Colon (tissue), 2 donors: ENCODE data around the gene KCNC3.

ENCODE experiments used
- FAIRE-seq: peaks from 2 replicates; lab custom pipeline; 2012; peaks lifted over from hg19 to GRCh38; lab: Jason Lieb, UNC
- donor health status: control.
- donor health status: control.

KCNC3 gene

DNA sequence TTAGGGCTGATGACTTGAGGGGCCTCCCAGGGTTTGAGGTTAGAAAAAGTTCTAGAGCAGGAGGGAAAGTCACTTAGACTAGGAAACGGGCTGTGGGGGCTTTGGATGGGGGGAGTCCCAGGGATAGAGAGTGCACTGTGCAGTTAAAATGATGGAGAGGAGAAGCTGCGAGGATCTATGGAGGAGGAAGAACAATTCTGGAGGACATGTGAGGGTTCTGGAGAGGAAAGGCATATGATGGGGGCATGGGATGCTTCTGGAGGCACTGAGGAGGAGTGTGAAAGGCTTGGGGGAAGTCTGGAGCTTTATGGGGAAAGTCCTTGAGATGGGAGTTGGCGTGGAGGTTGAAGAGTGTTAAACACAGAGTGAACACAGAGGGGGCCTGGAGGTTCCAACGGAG lies 2.2 kb downstream of the KCNC3 start:
- FAIRE-seq = no peak

DNA sequence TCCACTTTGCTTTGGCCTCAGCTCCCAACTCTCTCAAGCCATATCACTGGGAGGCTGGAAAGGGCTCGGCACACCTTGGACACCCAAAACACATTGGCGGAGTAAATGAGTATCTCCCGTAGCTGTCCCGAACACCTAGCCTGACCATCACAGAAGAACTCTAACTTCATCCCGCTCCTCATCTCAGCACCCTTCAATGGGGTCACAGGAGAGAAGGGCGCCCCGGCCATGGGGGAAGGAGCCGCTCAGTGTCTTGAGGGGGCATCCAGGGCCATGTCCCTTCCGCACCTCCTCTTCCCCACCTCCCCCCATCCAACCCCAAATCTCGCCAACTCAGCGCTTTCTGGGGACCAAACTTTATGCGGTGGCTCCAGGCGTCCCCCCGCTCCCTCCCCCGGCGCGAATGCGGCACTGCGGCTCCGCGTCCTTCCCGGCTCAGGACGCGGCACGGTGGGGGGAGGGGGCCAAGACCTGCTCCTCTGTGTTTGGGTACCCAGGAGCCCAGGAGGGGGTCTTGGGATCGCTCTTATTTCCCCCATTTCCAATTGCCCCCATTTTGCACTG lies 3.0 kb downstream of the KCNC3 start:
- no peak for FAIRE-seq

DNA sequence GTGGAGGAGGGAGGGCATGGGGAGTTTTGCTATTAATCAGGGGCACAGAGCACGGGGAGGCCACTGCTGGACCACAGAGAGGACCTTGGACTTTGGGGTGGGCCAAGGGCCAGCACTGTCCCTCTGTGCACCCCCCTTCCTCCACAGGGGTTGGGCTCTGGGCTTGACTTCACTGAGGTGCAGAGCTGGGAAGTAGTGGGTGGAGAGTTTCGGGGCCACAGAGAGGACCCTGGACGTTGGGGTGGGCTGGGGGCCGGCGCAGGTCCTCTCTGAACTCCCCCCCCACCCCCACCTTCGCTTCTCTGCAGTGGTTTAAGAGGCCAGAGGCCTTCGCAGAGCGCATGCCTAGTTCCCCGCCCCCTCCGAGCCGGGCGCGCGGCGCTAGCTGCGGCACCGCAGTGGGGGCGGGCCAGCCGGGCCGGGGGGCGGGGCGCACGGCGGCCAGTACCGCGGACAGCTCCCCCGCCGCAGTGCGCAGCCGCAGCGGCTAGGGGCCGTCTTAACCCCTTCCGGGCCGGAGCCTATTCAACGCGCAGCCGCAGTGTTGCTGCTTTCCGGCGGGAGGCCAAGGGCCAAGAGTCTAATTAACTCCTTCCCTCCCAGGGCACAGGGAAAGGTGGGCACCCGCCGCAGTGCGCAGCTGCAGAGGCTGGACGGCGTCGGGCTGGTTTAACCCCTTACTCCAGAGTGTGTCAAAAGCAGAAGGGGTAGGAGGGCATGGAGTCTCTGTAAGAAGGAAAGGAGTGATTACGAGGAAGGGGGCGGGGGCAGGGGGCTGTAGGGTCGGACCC lies 3.7 kb downstream of the KCNC3 start:
- FAIRE-seq = no peak

DNA sequence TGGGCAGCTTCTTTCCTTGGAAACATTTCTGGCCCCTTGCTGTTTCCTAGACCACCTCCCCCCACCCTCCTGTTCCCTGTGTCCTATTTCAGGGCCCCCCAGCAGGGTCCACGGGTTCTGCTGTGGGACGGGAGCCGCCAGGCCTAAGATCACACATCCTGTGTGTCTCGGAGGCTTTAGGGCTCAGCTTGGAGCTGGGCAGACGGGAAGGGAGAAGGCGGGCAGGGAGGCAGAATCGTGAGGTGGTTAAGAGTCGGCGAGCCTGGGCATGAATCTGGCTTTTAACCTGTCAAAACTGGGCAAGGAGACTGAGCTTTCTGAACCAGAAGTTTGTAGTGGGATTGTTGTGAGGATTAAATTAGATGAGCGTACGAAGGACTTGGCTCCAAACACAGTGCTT lies 4.8 kb downstream of the KCNC3 start:
- FAIRE-seq = no peak

DNA sequence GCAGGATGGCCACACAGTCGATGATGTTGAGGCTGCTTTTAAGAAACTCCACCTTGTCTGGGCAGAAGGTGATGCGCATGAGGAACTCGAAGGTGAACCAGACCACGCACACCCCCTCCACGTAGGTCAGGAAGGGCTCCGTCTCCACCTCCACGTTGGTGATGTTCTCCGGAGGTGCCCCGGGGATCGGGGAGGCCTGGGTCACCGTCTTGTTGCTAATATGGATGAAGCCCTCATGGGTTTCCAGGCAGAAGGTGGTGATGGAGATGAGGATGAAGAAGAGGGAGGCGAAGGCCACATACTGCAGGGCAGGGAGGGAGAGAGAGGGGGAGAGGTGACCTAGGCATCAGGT lies 5.4 kb downstream of the KCNC3 start:
- FAIRE-seq = no peak

DNA sequence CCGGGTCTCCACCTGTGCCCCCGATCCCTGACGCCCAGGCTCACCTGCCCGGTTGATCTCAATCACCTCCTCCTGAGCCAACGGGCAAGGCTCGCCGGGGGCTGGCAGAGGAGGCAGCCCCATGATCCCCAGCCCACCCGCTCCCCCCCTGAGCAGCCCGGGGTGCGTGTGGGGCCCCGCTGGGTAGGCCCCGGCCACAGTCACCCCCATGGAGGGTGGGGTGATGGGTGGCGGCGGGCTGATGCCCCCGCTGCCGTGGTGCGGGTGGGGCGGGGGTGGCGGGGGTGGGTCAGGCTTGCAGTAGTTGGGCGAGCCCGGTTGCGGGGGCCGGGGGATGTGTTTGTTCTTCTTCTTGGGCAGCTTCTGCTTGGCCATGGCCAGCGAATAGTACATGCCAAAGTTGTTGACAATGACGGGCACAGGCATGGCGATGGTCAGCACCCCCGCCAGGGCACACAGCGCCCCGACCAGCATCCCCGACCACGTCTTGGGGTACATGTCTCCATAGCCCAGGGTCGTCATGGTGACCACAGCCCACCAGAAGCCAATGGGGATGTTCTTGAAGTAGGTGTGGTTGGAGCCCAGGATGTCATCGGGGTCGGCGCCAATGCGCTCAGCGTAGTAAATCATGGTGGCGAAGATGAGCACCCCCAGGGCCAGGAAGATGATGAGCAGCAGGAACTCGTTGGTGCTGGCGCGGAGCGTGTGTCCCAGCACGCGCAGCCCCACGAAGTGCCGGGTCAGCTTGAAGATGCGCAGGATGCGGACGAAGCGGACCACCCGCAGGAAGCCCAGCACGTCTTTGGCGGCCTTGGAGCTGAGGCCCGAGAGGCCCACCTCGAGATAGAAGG lies 6.0 kb downstream of the KCNC3 start:
- no peak for FAIRE-seq

DNA sequence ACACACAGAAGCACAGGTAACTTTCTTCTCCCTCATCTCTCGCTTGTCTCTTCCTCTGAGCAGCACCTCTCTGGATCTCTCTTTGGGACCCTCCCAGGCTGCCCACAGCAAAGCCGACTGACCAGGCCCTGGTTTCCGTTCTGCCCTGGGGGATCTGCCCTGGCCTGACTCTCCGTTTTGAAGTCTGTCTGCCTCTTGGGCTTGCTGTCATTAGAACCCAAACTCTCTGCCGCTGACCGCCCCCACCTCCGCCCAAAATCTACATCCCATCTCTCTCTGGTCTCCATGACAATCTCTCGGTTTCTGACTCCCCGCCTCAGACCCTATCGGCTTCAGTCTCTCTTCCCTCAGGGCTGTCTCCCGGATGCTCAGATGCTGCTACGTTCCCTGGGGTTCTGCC lies 6.9 kb downstream of the KCNC3 start:
- FAIRE-seq = no peak

DNA sequence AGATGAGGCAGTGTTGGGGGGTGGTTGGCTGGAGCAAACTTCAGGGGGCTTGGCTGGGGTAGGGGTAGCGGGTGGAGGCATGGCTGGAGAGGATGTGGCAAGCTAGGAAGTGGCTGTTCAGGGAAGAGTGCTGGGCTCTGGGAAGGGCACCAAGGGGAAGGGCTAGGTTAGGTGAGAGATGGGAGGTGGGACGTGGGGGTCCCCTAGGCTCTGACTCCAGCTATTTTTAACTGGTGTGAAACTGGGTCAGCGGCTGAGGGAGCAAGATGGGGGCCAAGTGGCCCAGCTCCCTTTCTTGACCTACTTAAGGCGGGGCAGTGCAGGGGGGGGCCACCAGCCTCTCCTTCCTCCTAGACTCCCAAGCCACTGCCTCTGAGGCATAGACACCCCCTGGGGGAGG lies 7.3 kb downstream of the KCNC3 start:
- no peak for FAIRE-seq

DNA sequence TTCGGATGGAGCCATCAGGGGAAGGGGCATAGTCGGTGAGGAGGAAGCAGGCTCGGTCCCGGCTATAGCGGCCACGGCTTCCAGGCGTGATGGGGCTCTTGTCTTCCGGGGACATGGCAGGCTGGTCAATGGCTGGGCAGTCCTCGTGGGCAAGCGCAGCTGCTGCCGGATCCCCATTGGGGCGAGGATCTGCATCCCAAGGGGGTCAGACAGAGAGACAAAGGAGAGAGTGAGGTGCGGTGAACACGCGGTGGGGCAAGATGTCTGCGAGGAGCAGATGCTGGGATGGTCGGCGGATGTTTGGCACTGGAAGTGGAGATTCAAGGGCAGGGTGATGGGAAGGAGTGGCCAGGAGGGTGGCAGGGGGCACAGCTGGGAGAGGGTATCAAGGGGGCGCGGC lies 8.6 kb downstream of the KCNC3 start:
- no peak for FAIRE-seq

DNA sequence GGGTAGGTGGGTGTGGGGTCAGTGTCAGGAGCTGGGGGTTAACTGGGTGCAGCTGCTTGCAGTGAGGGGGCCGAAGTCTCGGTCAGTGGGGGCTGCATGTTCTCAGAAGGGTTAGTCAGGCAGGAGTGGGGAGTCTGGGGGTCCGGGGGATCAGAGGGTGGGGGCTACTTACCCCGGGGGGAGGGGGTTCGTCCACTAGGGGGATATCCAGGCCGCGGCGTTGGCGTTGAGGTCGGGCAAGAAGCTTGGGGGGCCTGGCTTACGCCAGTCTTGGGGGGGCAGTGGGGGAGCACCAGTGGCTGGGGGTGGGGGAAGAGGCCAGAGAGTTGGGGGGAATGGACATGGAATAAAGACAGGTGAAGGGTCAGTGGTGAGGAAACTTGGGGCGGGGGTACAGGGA lies 9.1 kb downstream of the KCNC3 start:
- no peak for FAIRE-seq

DNA sequence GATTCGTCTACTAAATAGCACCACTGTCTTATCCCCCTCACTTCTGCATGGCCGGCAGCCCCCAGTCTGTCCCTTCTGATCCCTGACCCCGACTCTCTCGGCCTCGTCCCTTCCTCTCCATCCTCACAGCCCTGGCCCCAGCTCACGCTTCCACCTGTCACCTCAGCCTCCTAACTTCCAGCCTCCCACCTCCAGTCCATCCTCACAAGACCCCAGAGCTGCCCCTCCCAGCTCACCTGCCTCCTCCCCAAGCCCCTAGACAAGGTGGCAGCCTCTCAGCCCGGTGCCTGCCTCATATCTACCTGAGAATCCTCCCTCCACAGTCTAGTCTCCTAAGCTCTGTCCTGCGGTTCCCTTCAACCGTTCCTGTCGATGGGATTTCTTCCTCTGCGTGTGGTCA lies 10.0 kb downstream of the KCNC3 start:
- FAIRE-seq = no peak

DNA sequence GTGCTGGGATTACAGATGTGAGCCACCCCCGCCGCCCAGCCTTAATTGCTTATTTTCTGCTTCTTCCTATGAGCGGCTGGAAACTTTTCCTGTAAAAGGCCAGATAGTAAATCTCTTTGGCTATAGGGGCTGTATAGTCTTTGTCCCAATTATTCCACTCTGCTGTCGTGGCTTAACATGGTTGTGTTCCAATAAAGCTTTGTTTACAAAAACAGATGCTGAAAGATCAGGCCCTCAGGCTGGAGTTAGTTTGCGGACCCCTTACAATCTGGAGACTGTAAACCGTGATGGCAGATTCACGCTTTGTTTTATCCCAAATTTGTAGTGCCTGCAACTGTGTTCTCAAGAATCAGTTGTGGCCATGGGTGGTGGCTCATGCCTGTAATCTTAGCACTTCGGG lies 10.7 kb downstream of the KCNC3 start:
- FAIRE-seq = no peak

DNA sequence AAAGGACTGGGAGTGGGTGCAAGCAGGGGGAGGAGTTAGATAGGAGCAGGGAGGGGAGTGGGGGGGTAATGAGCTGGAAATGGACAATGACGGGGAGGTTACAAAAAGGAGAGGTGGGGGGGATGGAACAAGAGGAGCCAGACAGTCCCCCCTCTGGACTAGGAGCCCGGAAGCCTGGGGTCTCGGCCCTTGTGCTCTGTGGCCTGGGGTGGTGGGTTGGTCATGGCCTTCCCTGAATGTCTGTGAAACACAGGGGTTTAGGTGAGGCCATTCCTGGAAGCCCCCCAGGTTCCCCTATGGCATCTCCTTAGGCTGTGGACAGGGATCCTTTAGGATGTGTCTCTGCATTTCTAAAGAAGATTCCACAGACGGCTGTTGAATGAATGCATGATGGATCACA lies 12.1 kb downstream of the KCNC3 start:
- FAIRE-seq = no peak

DNA sequence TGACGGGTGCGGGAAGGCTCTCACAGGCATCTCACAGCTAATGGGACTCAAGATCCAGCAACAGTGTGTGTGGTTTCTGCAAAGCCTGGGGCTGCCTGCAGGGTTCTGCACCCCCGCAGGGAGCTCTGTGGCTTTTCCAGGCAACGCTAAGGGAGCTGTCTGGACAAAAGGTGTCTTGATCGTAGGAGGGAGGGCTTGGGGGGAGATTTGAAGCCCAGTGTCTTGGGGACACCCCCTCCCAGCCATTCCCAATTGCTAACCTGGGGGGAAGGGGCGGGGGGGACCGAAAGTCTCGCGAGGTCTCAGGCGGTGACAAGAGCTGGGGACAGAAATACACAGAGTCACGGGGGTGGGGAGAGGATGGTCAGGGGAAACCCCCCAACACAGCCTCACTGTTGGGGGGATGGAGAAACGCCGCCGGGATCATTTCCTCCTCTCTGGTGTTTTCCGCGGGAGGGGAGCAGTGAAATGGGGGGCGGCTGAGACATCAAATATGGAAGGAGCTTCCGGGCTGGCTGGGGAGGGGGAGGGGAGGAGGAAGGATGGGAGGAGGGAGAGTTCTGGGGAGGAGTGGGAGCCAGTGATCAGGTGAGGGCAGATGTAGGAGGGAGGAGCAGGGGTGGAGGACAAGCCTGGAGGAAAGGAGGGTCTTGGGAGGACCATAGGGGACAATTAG lies 13.3 kb downstream of the KCNC3 start:
- FAIRE-seq = no peak

DNA sequence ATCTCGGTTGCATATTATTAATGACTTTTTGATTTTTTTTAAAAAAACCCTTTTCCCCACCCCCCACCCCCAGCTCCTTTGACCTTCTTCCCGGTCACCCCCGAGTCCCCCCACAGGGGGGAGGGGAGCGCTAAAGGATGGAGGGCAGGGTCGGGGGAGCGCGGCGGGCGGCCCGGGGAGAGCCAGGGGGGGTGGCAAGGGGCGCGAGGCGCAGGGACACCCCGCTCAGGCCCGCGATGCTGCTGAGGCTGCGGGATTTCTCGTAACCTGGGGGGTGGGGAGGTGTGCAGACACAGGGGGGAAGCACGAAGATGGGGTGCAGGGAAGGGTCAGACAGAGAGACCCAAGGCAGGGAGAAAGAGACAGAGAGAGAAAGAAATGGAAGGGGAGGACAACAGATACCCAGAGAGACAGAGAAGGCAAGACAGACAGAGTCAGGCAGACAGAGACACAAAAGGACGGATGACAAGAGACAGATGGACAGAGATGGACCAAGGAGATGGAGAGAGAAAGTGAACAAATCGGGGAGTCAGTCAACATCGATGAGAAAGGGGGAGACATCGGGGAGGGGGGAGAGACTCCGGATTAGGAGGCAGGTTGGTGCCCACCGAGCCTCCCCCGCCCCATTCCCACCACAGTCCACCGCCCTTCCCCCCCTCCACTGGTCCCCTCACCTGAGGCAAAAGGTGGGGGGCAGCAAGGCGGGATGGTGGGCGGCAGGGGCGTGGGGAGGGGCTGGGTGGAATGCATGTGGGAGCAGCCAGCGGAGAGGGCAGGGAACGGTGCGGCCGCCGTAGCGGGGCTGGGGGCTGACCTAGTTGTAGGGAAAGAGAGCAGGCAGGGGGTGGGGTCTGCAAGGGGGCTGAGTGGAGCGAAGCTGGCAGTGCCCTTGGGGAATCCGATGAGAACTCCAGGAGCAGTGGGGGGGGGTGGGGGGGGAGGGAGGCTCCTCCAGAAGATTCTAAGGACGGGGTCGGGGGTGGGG lies 14.2 kb downstream of the KCNC3 start:
- FAIRE-seq = no peak

DNA sequence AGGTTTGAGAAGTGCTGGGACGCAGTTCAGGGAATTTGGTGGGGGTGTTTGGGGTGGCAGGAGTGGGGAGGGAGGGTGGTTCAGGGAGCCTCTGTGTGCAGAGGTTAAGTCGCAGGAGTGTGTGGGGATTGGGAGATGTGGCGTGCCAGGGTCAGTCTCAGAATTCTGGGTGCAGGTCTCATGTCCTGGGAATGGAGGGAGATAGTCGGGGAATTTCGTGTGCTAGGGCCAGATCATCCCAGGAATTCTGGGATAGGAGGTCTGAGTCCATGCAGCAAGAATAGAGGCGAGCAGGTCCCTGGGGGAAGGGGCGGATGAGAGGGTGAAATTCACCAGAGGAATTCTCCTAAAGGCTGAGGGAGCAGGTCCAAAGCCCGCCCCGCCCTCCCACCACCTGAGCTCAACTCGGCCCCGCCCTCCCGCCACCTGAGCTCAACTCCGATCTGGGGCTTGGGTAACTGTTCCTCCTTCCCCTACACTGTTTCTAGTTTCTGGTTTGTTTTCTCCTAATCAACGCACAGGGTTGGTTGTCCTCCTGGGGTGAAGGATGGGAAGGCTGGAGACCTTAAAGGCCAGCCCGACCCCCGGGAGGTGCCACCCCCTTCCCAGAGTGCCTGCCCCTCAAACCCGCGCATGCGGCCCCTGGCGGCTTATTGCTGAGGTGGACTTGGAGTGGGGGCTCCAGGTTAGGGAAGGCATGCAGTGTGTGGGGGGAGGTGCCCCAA lies 15.2 kb downstream of the KCNC3 start:
- FAIRE-seq = no peak

DNA sequence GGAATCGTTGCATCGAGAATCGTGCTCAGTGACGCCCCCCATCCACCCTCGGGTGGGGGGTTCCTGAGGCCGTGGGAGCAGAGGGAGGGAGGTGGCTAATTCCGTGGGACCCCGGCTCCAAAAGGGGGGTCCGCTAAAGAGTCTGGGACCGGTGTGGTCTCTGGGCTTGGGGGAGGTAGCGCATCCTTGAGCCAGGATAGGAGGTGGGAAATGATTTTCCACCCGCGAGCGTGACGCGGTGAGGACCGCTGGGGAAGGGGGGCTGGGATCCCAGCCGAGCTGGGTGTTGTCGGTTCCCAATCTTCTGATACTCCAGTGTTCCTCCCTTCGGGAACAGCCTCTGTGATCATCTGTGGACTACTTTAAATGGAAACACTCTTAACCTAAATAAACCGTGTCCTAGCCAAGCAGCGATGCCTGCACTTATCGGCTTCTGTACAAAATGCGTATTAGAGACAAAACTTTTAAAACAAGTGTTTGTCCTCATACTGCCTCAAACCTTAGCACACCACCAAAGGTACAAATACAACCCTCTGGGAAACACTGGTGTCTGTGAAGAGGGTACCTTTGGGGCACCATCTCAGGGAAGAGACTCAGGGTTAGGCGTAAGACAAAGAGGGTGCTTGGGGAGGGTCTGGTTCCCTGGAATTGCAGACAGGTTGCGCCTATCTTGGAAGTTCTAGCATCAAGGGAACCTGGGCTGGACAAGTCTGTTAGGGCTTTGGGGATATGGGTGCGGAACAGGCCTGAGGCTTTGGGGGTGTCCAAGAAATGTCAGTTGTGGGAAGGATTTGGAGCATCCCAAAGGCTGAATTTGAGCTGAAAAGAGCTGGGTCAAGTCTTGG lies 16.0 kb downstream of the KCNC3 start:
- FAIRE-seq = no peak

DNA sequence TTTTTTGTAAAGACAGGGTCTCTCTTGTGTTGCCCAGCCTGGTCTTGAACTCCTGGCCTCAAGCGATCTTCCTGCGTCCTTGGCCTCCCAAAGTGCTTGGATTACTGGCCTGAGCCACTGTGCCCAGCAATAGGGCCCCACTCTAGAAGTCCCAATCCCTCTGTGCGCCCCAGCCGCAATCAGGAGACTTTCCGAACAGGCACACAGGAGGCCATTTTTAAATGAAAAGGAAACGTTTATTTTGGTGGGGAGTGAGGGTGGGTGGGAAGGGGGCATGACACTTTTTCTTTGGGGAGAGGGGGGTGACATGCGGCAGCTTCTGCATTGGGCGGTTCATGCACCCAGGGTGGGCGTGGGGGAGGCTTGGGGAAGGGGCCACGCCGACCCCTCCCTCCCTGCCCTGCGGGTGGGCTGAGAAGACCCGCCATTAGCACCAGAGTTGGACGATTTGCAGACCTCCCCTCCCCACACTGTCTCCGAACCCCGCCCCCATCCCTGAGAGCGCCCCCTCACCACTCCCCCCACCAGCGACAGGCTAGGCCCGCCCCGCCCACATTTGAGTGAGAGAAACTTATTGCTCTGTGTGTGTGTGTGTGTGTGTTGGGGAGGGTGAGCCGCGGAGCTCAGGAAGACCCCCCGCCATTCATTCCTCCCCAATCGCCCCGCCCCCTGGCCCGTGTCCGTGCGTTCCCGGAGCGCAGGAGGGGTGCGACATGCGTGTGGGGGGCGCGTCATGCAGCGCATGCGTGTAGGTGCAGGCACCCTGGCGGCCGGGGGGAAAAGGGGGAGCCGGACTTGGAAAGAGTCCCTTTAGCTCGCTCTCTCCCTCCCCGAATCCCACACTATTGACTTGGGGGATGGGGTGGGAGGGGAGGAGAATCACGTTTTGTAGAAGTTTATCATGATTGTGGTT lies 17.2 kb downstream of the KCNC3 start:
- FAIRE-seq = no peak
